HG03342 (cell line): ENCODE measurements around the gene GNB4.

Experiments
- ATAC-seq: cut with Tn5 transposase; IDR thresholded peaks from one replicate; pipeline ENCODE4 v1.9.1; 2021; ENCODE audit warnings: mild to moderate bottlenecking, moderate library complexity; ENCODE audit not compliant: unreplicated experiment

Gene GNB4

DNA sequence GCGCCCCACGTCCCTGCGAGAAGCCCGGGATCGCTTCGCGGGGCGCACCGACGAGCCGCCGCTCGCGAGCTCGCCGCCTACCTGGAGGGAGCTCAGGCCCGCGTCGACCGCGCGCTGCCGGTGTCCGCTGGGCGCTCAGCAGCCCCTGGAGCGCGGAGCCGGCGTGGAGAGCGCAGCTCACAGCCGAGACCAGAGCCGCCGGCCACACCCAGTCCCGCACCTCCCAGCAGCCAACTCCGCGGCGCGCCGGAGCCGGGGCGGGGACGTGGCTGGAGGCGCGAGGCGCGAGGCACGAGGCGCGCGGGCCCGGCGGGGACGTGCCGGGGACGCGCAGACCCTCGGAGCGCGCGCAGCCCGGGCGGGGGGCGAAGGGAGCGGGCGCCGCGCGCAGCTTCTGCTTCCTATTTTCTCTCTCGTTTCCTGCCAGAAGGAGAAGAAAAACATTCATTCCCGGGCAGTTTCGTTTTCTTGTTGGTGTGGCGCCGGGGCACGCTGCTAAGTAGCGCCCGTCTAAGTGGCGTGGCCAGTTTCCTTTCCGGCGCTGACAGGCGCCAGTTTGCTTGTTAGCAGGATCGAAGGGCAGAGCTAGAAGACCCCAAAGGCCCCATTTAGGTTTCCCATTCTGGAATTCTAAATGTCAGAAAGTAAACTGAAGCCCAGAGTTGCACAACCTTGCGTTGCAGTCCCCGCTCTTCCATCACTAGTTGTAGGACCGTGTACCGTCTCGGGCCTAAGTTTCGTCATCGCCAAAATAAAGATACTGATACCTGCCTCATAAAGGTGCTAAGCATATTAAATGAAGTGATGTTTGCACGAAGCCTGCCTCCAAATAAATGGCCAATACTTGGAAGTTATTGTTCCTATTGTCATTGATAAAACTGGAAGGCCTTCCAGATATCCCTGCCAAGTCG, at the start of gene GNB4:
GNB4 (minus strand) TSS at position 206 of the 911 bp plus-strand sequence. CDS start 25,270 bp downstream, outside the sequence.
- peak; percentile 78 for ATAC-seq

GRCh38 chr3:179495483-179495882, 44.2 kb upstream of the GNB4 start:
- ATAC-seq = no peak

GRCh38 chr3:179493260-179493659, 42.0 kb upstream of the GNB4 start:
- ATAC-seq = no peak

GRCh38 chr3:179488213-179488612, 36.9 kb upstream of the GNB4 start:
- no peak for ATAC-seq

- ATAC-seq = no peak
These were observed 35.5 kb upstream of the GNB4 start for GRCh38 chr3:179486806-179487205.

GRCh38 chr3:179482857-179483256, 31.6 kb upstream of the GNB4 start:
- no peak for ATAC-seq

- no peak for ATAC-seq
These were observed 24.9 kb upstream of the GNB4 start for GRCh38 chr3:179476215-179476614.

GRCh38 chr3:179474480-179474879, 23.2 kb upstream of the GNB4 start:
- ATAC-seq = no peak

DNA sequence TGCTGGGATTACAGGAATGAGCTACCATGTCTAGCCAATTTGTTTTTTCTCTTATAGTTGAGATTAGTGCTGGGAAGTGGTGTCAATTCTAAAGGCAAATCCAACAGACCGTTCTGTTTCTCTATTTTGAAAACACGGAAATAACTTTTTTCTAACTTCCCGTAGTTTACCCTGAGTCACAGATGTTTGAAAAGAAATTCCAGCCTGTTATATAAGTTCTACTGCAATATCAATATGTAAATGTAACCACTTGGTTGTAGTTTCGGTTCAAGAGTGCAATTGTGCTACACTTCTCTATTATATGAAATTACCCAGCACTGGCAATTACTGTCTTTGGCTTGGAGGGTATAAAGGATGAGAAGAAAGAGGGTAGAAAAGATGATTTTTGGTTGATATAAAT, 22.3 kb upstream of the GNB4 start:
- no peak for ATAC-seq

GRCh38 chr3:179464323-179465092, 13.2 kb upstream of the GNB4 start:
- peak; percentile 75 for ATAC-seq

DNA sequence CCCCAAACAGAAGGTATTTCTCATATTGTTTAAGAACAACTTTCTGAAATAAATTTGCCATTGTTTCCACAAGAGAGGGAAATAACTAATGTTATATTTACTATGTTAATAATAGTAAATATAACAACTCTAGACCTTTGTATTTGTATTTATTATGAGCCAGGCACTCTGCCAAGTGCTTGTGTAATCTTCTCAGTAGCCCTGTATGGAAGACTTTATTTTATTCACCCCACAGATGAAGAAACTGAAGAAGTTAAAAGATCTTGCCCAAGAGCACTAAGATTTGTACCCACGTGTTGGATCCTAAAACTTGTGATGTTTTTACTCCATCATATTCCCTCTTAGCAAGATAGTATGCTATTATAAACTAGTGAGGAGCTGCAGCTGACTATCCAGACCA, 12.0 kb upstream of the GNB4 start:
- no peak for ATAC-seq

DNA sequence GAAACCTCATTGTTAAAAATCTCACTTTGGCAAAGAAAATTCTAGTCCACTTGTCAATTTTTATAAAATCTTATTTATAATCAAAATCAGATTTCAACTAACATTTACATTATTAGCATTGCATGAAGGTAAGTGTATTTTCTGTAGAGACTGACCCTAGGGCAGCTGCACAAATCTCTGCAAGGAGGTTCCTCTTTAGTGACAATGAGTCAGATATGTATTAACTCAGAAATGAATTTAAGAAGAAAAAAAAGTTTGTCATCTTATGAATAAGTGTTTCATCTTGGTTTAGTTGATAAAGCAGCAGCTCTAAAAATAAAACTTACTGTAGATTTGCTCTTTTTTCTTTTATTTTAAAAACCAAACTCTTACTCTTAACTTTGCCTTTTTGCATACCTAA, 9.0 kb upstream of the GNB4 start:
- ATAC-seq = no peak

DNA sequence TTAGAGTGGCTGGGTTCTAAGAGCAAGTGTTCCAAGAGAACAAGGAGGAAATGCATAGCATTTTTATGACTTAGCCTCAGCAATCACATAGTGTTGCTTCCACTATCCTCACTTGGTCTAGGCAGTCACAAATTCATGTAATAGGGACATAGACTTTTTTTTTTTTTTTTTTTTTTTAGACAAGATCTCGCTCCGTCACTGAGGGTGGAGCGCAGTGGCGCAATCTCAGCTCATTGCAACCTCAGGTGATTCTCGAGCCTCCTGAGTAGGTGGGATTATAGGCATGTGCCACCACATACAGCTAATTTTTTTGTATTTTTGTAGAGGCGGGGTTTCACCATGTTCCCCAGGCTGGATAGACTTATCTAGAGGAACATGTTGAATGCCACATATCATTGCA, 4.7 kb upstream of the GNB4 start:
- ATAC-seq = no peak

GRCh38 chr3:179454887-179455286, 3.6 kb upstream of the GNB4 start:
- no peak for ATAC-seq

- no peak for ATAC-seq
These were observed 2.7 kb upstream of the GNB4 start for GRCh38 chr3:179453967-179454366.

GRCh38 chr3:179452872-179453271, 1.6 kb upstream of the GNB4 start:
- no peak for ATAC-seq

- ATAC-seq = no peak
These were observed 900 bp upstream of the GNB4 start for GRCh38 chr3:179452176-179452564.

GRCh38 chr3:179450901-179451264, 387 bp downstream of the GNB4 start:
- ATAC-seq = peak; percentile 30

DNA sequence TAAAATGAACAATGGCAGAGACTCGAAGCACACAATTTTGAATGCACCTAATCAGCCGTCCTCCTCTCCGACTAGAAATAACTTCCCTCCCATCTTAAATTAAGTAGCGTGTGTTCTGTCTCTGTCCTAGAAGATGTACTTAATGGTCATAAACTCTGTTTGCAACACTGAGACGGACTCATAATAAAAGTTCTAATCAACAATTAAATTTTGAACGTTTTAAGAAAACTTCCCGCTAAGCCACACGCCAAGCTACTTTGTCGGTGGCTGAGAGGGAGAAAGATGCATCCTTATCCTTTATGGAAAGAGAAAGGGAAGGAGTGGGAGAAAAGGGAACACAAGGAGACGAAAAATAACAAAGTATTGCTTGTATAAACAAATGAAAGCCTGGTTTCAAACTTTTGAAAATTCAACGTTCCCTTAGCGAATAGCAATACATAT, 989 bp downstream of the GNB4 start:
- ATAC-seq = no peak

- ATAC-seq = no peak
These were observed 1.6 kb downstream of the GNB4 start for GRCh38 chr3:179449636-179450035.

DNA sequence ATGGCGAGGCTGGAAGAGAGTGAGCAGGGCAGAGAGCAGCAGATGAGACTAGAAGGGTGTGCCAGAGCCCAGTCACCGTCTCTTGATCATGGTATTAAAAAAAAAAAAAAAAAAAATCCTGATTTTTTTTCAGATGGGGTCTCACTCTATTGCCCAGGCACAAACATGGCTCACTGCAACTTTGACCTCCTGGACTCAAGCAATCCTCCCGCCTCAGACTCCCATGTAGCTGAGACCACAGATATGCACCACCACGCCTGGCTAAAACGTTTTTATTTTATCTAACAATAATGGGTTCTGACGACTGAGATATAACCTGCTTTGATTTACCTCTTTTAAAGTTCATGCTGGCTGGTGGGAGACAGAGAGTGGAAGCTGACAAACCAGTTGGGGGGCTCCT, 4.0 kb downstream of the GNB4 start:
- no peak for ATAC-seq

- no peak for ATAC-seq
These were observed 4.8 kb downstream of the GNB4 start for GRCh38 chr3:179446501-179446900.
